K562 (cell line): ENCODE data around the gene DUSP10. TPM values are rescaled to one million over a fixed set of nuclear protein-coding genes. Genes with fewer than 3 reads are reported as not detected.

Experiments
- ATAC-seq: fragments of 200-7000 bp; cut with Tn5 transposase; 3 replicates; pipeline ENCODE4 v1.9.1; 2020; ENCODE audit warnings: moderate library complexity
- BruUV-seq: library from RNA; stranded (reverse); fragments of 400-500 nt; replicated peaks from 2 replicates; lab custom pipeline; 2021; lab: Mats Ljungman, UMichigan
- CTCF ChIA-PET: fragments of 300-600 bp; formaldehyde crosslinking; extraction: SDS; loops from one replicate; lab custom pipeline; 2021; ENCODE audit warnings: low intra/inter-chr PET ratio; lab: Yijun Ruan, JAX
- POLR2A ChIA-PET: fragments of 300-600, 350-650 bp; sonication (Branson Sonifier 250); formaldehyde crosslinking; extraction: SDS; loops from one replicate; lab custom pipeline; 2021; ENCODE audit warnings: antibody characterized with exemption, inconsistent platforms; lab: Yijun Ruan, JAX
- DNase-seq, 4 experiments: peaks; one replicate each; pipeline versions ENCODE4 v3.0.0 to v3.0.0-alpha.2; 2011 to 2018; ENCODE audit warnings: low spot score in 3 of 4, mixed read lengths in 3 of 4; ENCODE audit errors: extremely low read depth in 1 of 4
- FAIRE-seq: peaks from 2 replicates; lab custom pipeline; 2011; peaks lifted over from hg19 to GRCh38; lab: Jason Lieb, UNC
- H2AFZ ChIP-seq: 2 replicates; pipeline ENCODE4 v1.6.0; 2011; ENCODE audit warnings: low read depth, low read length, control low read depth, inconsistent platforms
- H3K27ac ChIP-seq: fragments of 200-600 bp; 3 replicates; pipeline ENCODE4 v1.8.0; 2011; ENCODE audit warnings: low read depth, mild to moderate bottlenecking, control low read depth, inconsistent platforms, low read length, moderate library complexity, mixed read lengths; ENCODE audit errors: extremely low read depth
- H3K27me3 ChIP-seq, 2 experiments: fragments of 300-600 bp in 1 of 2; 2 replicates in 1 of 2; 3 replicates in 1 of 2; pipeline versions ENCODE4 v1.6.0 to v1.8.0; 2011; ENCODE audit warnings: inconsistent platforms in 2 of 2, low read length in 2 of 2, mild to moderate bottlenecking in 1 of 2, mixed read lengths in 1 of 2, moderate library complexity in 1 of 2; ENCODE audit not compliant: control insufficient read depth in 2 of 2, insufficient read depth in 2 of 2
- H3K36me3 ChIP-seq: fragments of 300-600 bp; 3 replicates; pipeline ENCODE4 v1.8.0; 2011; ENCODE audit warnings: mild to moderate bottlenecking, low read length, inconsistent platforms; ENCODE audit not compliant: control insufficient read depth, insufficient read depth
- H3K4me1 ChIP-seq, 2 experiments: fragments of 200-600 bp in 1 of 2; replicated peaks in 1 of 2; 2 replicates in 1 of 2; 3 replicates in 1 of 2; pipeline versions ENCODE4 v1.5.1 to v1.8.0; 2011; ENCODE audit warnings: inconsistent platforms in 2 of 2, low read length in 2 of 2, mild to moderate bottlenecking in 1 of 2, mixed read lengths in 1 of 2, moderate library complexity in 1 of 2; ENCODE audit not compliant: control insufficient read depth in 2 of 2, insufficient read depth in 2 of 2
- H3K4me2 ChIP-seq: 2 replicates; pipeline ENCODE4 v1.6.1; 2011; ENCODE audit warnings: low read length, control low read depth, inconsistent platforms, mixed read lengths; ENCODE audit not compliant: insufficient read depth
- H3K4me3 ChIP-seq: fragments of 200-600 bp; sonication (generic), shearing (Covaris generic); 2 replicates; pipeline ENCODE4 v1.5.1; 2016; ENCODE audit warnings: control low read depth, inconsistent platforms
- H3K79me2 ChIP-seq: fragments of 200-600 bp; 3 replicates; pipeline ENCODE4 v1.8.0; 2011; ENCODE audit warnings: low read length, inconsistent platforms; ENCODE audit not compliant: control insufficient read depth, insufficient read depth
- H3K9ac ChIP-seq, 2 experiments: 2 replicates each; pipeline versions ENCODE4 v1.6.0 to v1.6.1; 2011; ENCODE audit warnings: low read depth in 2 of 2, low read length in 2 of 2, control low read depth in 1 of 2, inconsistent platforms in 1 of 2, mild to moderate bottlenecking in 1 of 2, mixed read lengths in 1 of 2; ENCODE audit not compliant: insufficient read depth in 1 of 2
- H3K9me1 ChIP-seq: one replicate; pipeline ENCODE4 v1.6.0; 2011; ENCODE audit warnings: inconsistent platforms, mild to moderate bottlenecking, low read length, moderate library complexity; ENCODE audit not compliant: control insufficient read depth, insufficient read depth
- H3K9me3 ChIP-seq: replicated peaks from 2 replicates; pipeline ENCODE4 v1.5.1; 2011; ENCODE audit warnings: low read depth, low read length, inconsistent platforms; ENCODE audit not compliant: control insufficient read depth, insufficient read depth
- H4K20me1 ChIP-seq: replicated peaks from 2 replicates; pipeline ENCODE4 v1.6.1; 2011; ENCODE audit warnings: low read length, inconsistent platforms, mixed read lengths; ENCODE audit not compliant: control insufficient read depth, insufficient read depth
- ARID1B ChIP-seq: fragments of 450-650 bp; IDR thresholded peaks from 2 replicates; pipeline ENCODE4 v1.6.1; 2016; ENCODE audit warnings: antibody characterized with exemption, mild to moderate bottlenecking, inconsistent platforms
- CCAR2 ChIP-seq: fragments of 200-400 bp; formaldehyde crosslinking; IDR thresholded peaks from 2 replicates; pipeline ENCODE4 v1.6.1; 2017; ENCODE audit warnings: mild to moderate bottlenecking, low read depth, low read length
- CEBPB ChIP-seq: fragments of 450-650 bp; IDR thresholded peaks from 2 replicates; pipeline ENCODE4 v1.6.1; 2016; ENCODE audit warnings: missing genetic modification characterization, missing compliant biosample characterization
- E4F1 ChIP-seq: fragments of 250-450 bp; sonication (Bioruptor Pico); IDR thresholded peaks from 2 replicates; pipeline ENCODE4 v1.5.0; 2021; ENCODE audit warnings: mild to moderate bottlenecking, borderline replicate concordance
- GTF2E2 ChIP-seq: fragments of 200-800 bp; sonication (Bioruptor generic); IDR thresholded peaks from 2 replicates; pipeline ENCODE4 v1.6.1; 2016; ENCODE audit warnings: missing genetic modification characterization, missing compliant biosample characterization
- MEIS2 ChIP-seq: fragments of 450-650 bp; IDR thresholded peaks from 2 replicates; pipeline ENCODE4 v1.6.1; 2014; ENCODE audit warnings: mild to moderate bottlenecking; ENCODE audit not compliant: partially characterized antibody
- NFE2L1 ChIP-seq: fragments of 450-650 bp; IDR thresholded peaks from 2 replicates; pipeline ENCODE4 v1.6.1; 2016; ENCODE audit warnings: missing genetic modification characterization, low read depth, mild to moderate bottlenecking, missing compliant biosample characterization, moderate library complexity, borderline replicate concordance
- SMARCB1 ChIP-seq: IDR thresholded peaks from 2 replicates; pipeline ENCODE4 v1.6.1; 2011; ENCODE audit warnings: improper control_type of control experiment, low read depth; ENCODE audit not compliant: insufficient read length
- TGIF2 ChIP-seq: sonication (generic); formaldehyde crosslinking; IDR thresholded peaks from 2 replicates; pipeline ENCODE4 v1.8.1; 2022; ENCODE audit warnings: mild to moderate bottlenecking, missing genetic modification reagents, moderate library complexity
- ZBTB34 ChIP-seq: fragments of 250-450 bp; sonication (Bioruptor Pico); IDR thresholded peaks from 2 replicates; pipeline ENCODE4 v1.8.0; 2021; ENCODE audit warnings: mild to moderate bottlenecking, moderate library complexity
- ZNF583 ChIP-seq: fragments of 250-450 bp; sonication (Bioruptor Pico); IDR thresholded peaks from 2 replicates; pipeline ENCODE4 v1.4.0; 2020
- WGBS: fragments of 100-300 bp; shearing (Covaris generic); methylation state at CpG from one replicate; pipeline ENCODE4 v1.1.6; 2016; ENCODE audit warnings: low coverage, mixed read lengths; ENCODE audit not compliant: insufficient coverage; ENCODE audit errors: missing lambda C conversion rate; 5-methylcytosine and 5-hydroxymethylcytosine counted together
- in situ Hi-C: fragments of 300-500 bp; cut with MboI; formaldehyde crosslinking; loops from 4 replicates; pipeline ENCODE4 v1.15.0; 2018; ENCODE audit warnings: inconsistent platforms, mixed read lengths
- intact Hi-C: fragments of 100-400 bp; cut with micrococcal nuclease; formaldehyde crosslinking; loops from 2 replicates; pipeline ENCODE4 v1.14.2; 2022
- polyA plus RNA-seq, 8 experiments: library from polyadenylated mRNA; depleted of rRNA in 4 of 8; stranded (reverse) in 5 of 8; unstranded in 3 of 8; fragments of >200 nt; fragmentation: Nextera tagmentation in 2 of 8; fragmentation: Illumina TruSeq in 1 of 8; extraction: Ambion mirVana in 2 of 8; extraction: Trizol in 1 of 8; gene quantifications; 2 replicates each; pipeline versions ENCODE4 v1.2.1 to v1.2.3, GENCODE V29; 2011 to 2014; ENCODE audit warnings: inconsistent platforms in 1 of 8, missing spikeins in 1 of 8
- total RNA-seq, 7 experiments: library from RNA; depleted of rRNA in 6 of 7; stranded (reverse); fragments of >200 nt in 6 of 7; fragmentation: Illumina TruSeq in 2 of 7; extraction: Trizol in 2 of 7; gene quantifications; 2 replicates each; pipeline versions ENCODE4 v1.2.1 to v1.2.3, GENCODE V29; 2011 to 2021; ENCODE audit warnings: low replicate concordance in 1 of 7
- TF ChIP-seq, protein P1 (sequence below): sonication (generic); formaldehyde crosslinking; IDR thresholded peaks from 2 replicates; pipeline ENCODE4 v1.8.0; 2022; ENCODE audit warnings: mild to moderate bottlenecking, missing genetic modification reagents

Gene DUSP10
- total and polyA plus RNA-seq, 9 of the 15 experiments (the other 6 are each of a cell fraction or from before 2014, with no cell fraction given) = 1.7 to 8.3 (median 6.1) TPM

DNA sequence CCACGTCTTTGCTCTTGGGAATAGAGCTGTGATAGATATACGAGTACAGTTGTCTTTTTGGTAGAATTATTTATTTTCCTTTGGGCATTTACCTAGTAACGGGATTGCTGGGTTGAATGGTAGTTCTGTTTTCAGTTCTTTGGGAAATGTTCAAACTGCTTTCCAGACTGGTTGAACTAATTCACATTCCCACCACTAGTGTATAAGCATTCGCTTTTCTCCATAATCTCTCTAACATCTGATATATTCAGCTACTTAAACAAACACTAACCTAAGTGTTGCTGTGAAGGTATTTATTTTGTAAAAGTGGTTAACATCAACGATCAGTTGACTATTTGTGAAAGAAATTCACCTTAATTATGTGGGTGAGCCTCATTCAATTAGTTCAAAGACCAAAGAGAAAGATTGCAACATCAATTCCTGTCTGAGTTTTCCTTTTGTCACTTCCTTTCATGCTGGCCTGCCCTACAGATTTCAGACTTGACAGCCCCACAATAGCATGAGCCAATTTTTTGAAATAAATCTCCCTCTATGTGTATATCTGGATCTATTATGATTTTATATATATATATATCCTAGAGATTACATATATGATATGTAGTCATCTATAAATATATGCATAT lies 26.7 kb upstream of the DUSP10 start (continued):
- no peak for TF ChIP-seq E4F1 (CRISPR knock-in tag)
- TF ChIP-seq GTF2E2 (tag) = no peak
- TF ChIP-seq MEIS2 = no peak
- TF ChIP-seq TGIF2 (CRISPR knock-in tag) = no peak
- peak; percentile 85 for TF ChIP-seq CEBPB (tag)

GRCh38 chr1:221766210-221766609 lies 24.3 kb upstream of the DUSP10 start:
- H2AFZ ChIP-seq = no peak overlapping the region
- H3K4me2 ChIP-seq = no peak overlapping the region
- no peaks in the 10 kb centered on the region for H3K9me1 ChIP-seq
- H3K9ac ChIP-seq = no peak overlapping the region
- H3K79me2 ChIP-seq = no peaks in the 10 kb centered on the region
- no peak overlapping the region for H3K4me3 ChIP-seq
- no peaks in the 10 kb centered on the region for H3K36me3 ChIP-seq
- no peaks in the 10 kb centered on the region for H3K9me3 ChIP-seq
- H4K20me1 ChIP-seq = no peaks in the 10 kb centered on the region
- ATAC-seq (no peak), DNase-seq (no peak), FAIRE-seq (no peak)
- WGBS = 0% methylated on average over 1 of the region's 1 CpG
- H3K4me1 ChIP-seq = peaks cover 2 to 15% of the 10 kb centered on the region in 2 experiments; a peak in 4 of 5 replicates
- in situ Hi-C loops = no loop called here
- intact Hi-C loops = no loop called here
- CTCF ChIA-PET = no interaction called here
- POLR2A ChIA-PET = interaction anchor here (0.7 kb wide), 1 partner anchor 10 kb away, joined by 3 read pairs; no protein-coding TSS in a partner anchor
- no peaks in the 10 kb centered on the region for H3K27me3 ChIP-seq
- no TSS peak for BruUV-seq
- no peak overlapping the region for H3K27ac ChIP-seq
- TF ChIP-seq SMARCB1 = no peak
- TF ChIP-seq ZBTB34 (CRISPR knock-in tag) = no peak
- no peak for TF ChIP-seq CCAR2
- TF ChIP-seq NFE2L1 (tag) = no peak
- TF ChIP-seq, protein P1, sequence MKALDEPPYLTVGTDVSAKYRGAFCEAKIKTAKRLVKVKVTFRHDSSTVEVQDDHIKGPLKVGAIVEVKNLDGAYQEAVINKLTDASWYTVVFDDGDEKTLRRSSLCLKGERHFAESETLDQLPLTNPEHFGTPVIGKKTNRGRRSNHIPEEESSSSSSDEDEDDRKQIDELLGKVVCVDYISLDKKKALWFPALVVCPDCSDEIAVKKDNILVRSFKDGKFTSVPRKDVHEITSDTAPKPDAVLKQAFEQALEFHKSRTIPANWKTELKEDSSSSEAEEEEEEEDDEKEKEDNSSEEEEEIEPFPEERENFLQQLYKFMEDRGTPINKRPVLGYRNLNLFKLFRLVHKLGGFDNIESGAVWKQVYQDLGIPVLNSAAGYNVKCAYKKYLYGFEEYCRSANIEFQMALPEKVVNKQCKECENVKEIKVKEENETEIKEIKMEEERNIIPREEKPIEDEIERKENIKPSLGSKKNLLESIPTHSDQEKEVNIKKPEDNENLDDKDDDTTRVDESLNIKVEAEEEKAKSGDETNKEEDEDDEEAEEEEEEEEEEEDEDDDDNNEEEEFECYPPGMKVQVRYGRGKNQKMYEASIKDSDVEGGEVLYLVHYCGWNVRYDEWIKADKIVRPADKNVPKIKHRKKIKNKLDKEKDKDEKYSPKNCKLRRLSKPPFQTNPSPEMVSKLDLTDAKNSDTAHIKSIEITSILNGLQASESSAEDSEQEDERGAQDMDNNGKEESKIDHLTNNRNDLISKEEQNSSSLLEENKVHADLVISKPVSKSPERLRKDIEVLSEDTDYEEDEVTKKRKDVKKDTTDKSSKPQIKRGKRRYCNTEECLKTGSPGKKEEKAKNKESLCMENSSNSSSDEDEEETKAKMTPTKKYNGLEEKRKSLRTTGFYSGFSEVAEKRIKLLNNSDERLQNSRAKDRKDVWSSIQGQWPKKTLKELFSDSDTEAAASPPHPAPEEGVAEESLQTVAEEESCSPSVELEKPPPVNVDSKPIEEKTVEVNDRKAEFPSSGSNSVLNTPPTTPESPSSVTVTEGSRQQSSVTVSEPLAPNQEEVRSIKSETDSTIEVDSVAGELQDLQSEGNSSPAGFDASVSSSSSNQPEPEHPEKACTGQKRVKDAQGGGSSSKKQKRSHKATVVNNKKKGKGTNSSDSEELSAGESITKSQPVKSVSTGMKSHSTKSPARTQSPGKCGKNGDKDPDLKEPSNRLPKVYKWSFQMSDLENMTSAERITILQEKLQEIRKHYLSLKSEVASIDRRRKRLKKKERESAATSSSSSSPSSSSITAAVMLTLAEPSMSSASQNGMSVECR (CRISPR knock-in tag) = no peak
- TF ChIP-seq ARID1B = peak; percentile 11; the same call in 1 of the 2 replicates
- no peak for TF ChIP-seq ZNF583 (CRISPR knock-in tag)
